ENCODE results near the gene EOMES. TPM values are rescaled to one million over a fixed set of nuclear protein-coding genes. Genes with fewer than 3 reads are reported as not detected.

EOMES gene
- total RNA-seq, 6 donors from 2014 or later: 0.44 to 2.1 (median 1.1) TPM

DNA sequence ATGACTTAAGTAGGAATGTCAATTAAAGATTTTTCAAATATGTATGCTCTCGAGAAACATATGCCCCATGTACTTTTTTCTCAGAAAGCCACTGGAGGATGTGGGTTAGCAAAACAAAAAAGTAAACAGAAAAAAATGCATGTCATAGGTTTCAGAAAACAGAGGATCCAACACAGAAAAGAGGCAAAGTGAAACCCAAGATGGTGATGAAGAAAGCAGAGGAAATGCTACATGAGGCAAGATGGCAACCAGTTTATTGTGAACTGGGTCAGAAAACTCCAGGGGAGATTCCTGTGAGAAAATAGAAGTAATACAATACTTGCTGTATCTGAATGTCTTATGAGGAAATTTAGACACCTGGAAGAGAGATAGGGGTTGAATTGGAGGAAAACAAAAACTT is 30.8 kb upstream of the EOMES start:
- ATAC-seq (ENCODE audit: low FRiP score in 2 of 2) (no peak), DNase-seq (no peak)
- Histone ChIP-seq H3K27me3 (no peaks in the 10 kb centered on the region), H3K9me3 (no peaks in the 10 kb centered on the region), H3K4me3 (no peak overlapping the region), H3K36me3 (no peaks in the 10 kb centered on the region), H3K27ac (no peak overlapping the region), H3K4me1 (no peaks in the 10 kb centered on the region)
- WGBS, 2 donors: 75 to 83% methylated on average over 1 of the region's 1 CpG
- TF ChIP-seq EP300 (IDR thresholded peaks at IDR 0.05) (no peak), POLR2AphosphoS5 (IDR thresholded peaks at IDR 0.05) (no peak), POLR2A (IDR thresholded peaks at IDR 0.05) (no peak)
- TF ChIP-seq, protein P1, sequence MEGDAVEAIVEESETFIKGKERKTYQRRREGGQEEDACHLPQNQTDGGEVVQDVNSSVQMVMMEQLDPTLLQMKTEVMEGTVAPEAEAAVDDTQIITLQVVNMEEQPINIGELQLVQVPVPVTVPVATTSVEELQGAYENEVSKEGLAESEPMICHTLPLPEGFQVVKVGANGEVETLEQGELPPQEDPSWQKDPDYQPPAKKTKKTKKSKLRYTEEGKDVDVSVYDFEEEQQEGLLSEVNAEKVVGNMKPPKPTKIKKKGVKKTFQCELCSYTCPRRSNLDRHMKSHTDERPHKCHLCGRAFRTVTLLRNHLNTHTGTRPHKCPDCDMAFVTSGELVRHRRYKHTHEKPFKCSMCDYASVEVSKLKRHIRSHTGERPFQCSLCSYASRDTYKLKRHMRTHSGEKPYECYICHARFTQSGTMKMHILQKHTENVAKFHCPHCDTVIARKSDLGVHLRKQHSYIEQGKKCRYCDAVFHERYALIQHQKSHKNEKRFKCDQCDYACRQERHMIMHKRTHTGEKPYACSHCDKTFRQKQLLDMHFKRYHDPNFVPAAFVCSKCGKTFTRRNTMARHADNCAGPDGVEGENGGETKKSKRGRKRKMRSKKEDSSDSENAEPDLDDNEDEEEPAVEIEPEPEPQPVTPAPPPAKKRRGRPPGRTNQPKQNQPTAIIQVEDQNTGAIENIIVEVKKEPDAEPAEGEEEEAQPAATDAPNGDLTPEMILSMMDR (IDR thresholded peaks at IDR 0.05): no peak

GRCh38 chr3:27749643-27750042 is 27.5 kb upstream of the EOMES start:
- Histone ChIP-seq H3K27ac (no peak overlapping the region), H3K27me3 (no peaks in the 10 kb centered on the region), H3K36me3 (no peaks in the 10 kb centered on the region), H3K4me1 (no peaks in the 10 kb centered on the region), H3K9me3 (no peaks in the 10 kb centered on the region), H3K4me3 (no peak overlapping the region)
- 51 to 73% methylated on average over 1 of the region's 1 CpG for WGBS, 2 donors
- DNase-seq (no peak), ATAC-seq (ENCODE audit: low FRiP score in 2 of 2) (no peak)
- no peak for TF ChIP-seq POLR2AphosphoS5 (IDR thresholded peaks at IDR 0.05)
- TF ChIP-seq, protein P1 (IDR thresholded peaks at IDR 0.05): no peak
- TF ChIP-seq POLR2A (IDR thresholded peaks at IDR 0.05): no peak
- no peak for TF ChIP-seq EP300 (IDR thresholded peaks at IDR 0.05)

GRCh38 chr3:27746838-27747237 is 24.7 kb upstream of the EOMES start:
- WGBS, 2 donors: 68 to 79% methylated on average over 3 of the region's 3 CpGs
- no peaks in the 10 kb centered on the region for H3K27me3 ChIP-seq
- H3K27ac ChIP-seq: no peak overlapping the region
- no peaks in the 10 kb centered on the region for H3K4me1 ChIP-seq
- no peak for ATAC-seq (ENCODE audit: low FRiP score in 2 of 2)
- DNase-seq: no peak
- no peak for TF ChIP-seq POLR2AphosphoS5 (IDR thresholded peaks at IDR 0.05)
- no peak for TF ChIP-seq POLR2A (IDR thresholded peaks at IDR 0.05)
- TF ChIP-seq, protein P1 (IDR thresholded peaks at IDR 0.05): no peak
- TF ChIP-seq EP300 (IDR thresholded peaks at IDR 0.05): no peak
- H3K36me3 ChIP-seq: no peaks in the 10 kb centered on the region
- H3K9me3 ChIP-seq: no peaks in the 10 kb centered on the region
- H3K4me3 ChIP-seq: no peak overlapping the region

- Histone ChIP-seq H3K27ac (no peak overlapping the region), H3K4me3 (no peak overlapping the region), H3K4me1 (no peaks in the 10 kb centered on the region), H3K9me3 (no peaks in the 10 kb centered on the region), H3K27me3 (no peaks in the 10 kb centered on the region), H3K36me3 (no peaks in the 10 kb centered on the region)
- ATAC-seq (ENCODE audit: low FRiP score in 2 of 2) (no peak), DNase-seq (no peak)
- 71 to 78% methylated on average over 2 of the region's 2 CpGs for WGBS, 2 donors
- TF ChIP-seq EP300 (IDR thresholded peaks at IDR 0.05): no peak
- TF ChIP-seq, protein P1 (IDR thresholded peaks at IDR 0.05): no peak
- TF ChIP-seq POLR2A (IDR thresholded peaks at IDR 0.05): no peak
- TF ChIP-seq POLR2AphosphoS5 (IDR thresholded peaks at IDR 0.05): no peak
These were observed 18.7 kb upstream of the EOMES start for GRCh38 chr3:27740854-27741253.

DNA sequence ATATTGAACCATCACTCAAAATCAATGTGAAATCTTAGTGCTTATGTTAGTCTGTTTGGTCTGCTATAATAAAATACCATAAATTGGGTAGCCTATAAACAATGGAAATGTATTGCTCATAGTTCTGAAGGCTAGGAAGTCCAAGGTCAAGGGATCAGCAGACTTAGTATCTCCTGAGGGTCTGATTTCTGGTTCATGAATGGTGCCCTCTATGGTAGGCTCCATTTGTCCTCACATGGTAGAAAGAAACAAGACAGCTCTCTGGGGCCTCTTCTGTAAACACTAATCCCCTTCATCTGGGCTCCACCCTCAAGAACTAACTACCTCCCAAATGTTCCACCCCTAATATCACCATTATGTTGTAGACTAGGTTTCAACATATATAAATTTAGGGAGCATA is 15.0 kb upstream of the EOMES start:
- H3K4me3 ChIP-seq: no peak overlapping the region
- H3K36me3 ChIP-seq: no peaks in the 10 kb centered on the region
- no peaks in the 10 kb centered on the region for H3K4me1 ChIP-seq
- no peaks in the 10 kb centered on the region for H3K27me3 ChIP-seq
- TF ChIP-seq, protein P1 (IDR thresholded peaks at IDR 0.05): no peak
- no peak for TF ChIP-seq POLR2A (IDR thresholded peaks at IDR 0.05)
- no peak for TF ChIP-seq EP300 (IDR thresholded peaks at IDR 0.05)
- TF ChIP-seq POLR2AphosphoS5 (IDR thresholded peaks at IDR 0.05): no peak
- ATAC-seq (ENCODE audit: low FRiP score in 2 of 2) (no peak), DNase-seq (no peak)
- no peaks in the 10 kb centered on the region for H3K9me3 ChIP-seq
- no peak overlapping the region for H3K27ac ChIP-seq

Data from upper lobe of left lung (tissue), 6 donors.